Nephron progenitor cell (in vitro differentiated cells): ENCODE data around the gene ABAT.

ENCODE experiments used
- DNase-seq: peaks from one replicate; pipeline ENCODE4 v3.0.0; 2021
- H3K27ac Mint-ChIP-seq: 2 replicates; pipeline ENCODE4 v1.8.0; 2021; ENCODE audit warnings: mild to moderate bottlenecking, moderate library complexity, mixed read lengths
- H3K27me3 Mint-ChIP-seq: 2 replicates; pipeline ENCODE4 v1.8.0; 2021; ENCODE audit warnings: mild to moderate bottlenecking, low read depth, mixed read lengths; ENCODE audit not compliant: poor library complexity
- H3K36me3 Mint-ChIP-seq: 2 replicates; pipeline ENCODE4 v1.8.0; 2021; ENCODE audit warnings: low read depth, mixed read lengths
- H3K4me1 Mint-ChIP-seq: 2 replicates; pipeline ENCODE4 v1.8.0; 2021; ENCODE audit warnings: mixed read lengths
- H3K4me3 Mint-ChIP-seq: 2 replicates; pipeline ENCODE4 v1.8.0; 2021; ENCODE audit warnings: mild to moderate bottlenecking, moderate library complexity, mixed read lengths
- H3K9me3 Mint-ChIP-seq: 2 replicates; pipeline ENCODE4 v1.8.0; 2021; ENCODE audit warnings: mild to moderate bottlenecking, moderate library complexity, mixed read lengths
- TF ChIP-seq, protein P1 (sequence below): fragments of 200-600 bp; sonication (generic); IDR thresholded peaks from 2 replicates; pipeline ENCODE4 v1.5.0; 2021; ENCODE audit warnings: antibody characterized with exemption

The ABAT gene

DNA sequence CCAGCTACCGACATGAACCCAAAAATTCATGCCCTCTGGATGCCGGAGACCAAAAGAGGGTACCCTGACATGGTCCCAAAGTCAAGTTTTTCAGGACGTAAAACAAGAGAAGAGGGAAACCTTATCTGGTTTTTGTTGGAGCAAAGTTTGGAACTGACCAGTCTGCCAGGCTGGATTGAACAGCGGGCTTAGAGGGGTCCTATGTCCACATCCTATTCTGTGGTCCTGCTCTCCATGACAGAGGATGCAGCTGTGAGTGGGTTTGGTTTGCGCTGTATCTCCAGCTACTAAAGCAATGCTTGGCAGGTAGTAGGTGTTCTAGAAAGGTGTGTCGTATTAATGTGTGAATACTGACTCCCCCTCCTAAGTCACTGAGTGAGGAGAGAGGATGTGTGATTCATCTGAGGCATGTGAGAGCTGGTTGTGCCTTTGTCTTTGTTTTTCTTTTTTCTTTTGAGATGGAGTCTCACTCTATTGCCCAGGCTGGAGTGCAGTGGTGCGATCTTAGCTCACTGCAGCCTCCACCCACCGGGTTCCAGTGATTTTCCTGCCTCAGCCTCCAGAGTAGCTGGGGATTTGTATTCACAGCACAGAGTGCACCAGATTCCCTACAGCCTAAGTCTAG lies 154.2 kb downstream of the ABAT start:
- H3K36me3 Mint-ChIP-seq, result peaks cover 59% of the 10 kb centered on the region
- TF ChIP-seq, protein P1, sequence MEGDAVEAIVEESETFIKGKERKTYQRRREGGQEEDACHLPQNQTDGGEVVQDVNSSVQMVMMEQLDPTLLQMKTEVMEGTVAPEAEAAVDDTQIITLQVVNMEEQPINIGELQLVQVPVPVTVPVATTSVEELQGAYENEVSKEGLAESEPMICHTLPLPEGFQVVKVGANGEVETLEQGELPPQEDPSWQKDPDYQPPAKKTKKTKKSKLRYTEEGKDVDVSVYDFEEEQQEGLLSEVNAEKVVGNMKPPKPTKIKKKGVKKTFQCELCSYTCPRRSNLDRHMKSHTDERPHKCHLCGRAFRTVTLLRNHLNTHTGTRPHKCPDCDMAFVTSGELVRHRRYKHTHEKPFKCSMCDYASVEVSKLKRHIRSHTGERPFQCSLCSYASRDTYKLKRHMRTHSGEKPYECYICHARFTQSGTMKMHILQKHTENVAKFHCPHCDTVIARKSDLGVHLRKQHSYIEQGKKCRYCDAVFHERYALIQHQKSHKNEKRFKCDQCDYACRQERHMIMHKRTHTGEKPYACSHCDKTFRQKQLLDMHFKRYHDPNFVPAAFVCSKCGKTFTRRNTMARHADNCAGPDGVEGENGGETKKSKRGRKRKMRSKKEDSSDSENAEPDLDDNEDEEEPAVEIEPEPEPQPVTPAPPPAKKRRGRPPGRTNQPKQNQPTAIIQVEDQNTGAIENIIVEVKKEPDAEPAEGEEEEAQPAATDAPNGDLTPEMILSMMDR, result no peak
- H3K4me1 Mint-ChIP-seq, result peaks cover 23% of the 10 kb centered on the region
- H3K27ac Mint-ChIP-seq, result peak overlapping the region; percentile 70
- H3K9me3 Mint-ChIP-seq, result no peaks in the 10 kb centered on the region
- no peak for DNase-seq
- no peaks in the 10 kb centered on the region for H3K27me3 Mint-ChIP-seq
- H3K4me3 Mint-ChIP-seq, result no peak overlapping the region

DNA sequence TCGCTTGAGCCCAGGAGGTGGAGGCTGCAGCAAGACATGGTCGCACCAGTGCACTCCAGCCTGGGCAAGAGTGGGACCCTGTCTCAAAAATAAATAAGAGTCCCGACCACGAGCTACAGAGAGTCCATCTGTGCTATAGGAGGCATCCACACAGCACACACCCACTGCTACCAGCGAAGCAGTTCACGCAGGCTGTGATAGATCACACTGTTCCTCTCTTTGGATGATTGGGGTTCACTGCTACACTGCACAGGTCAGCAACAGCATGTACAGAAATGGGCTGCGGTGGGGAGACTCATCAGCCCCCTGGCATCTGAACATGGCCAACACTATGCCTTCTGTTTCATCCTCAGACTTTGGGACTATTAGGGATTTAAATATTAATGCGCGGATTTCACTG lies 157.0 kb downstream of the ABAT start:
- no peak overlapping the region for H3K27ac Mint-ChIP-seq
- no peaks in the 10 kb centered on the region for H3K9me3 Mint-ChIP-seq
- DNase-seq, result no peak
- no peak overlapping the region for H3K4me3 Mint-ChIP-seq
- no peaks in the 10 kb centered on the region for H3K27me3 Mint-ChIP-seq
- H3K36me3 Mint-ChIP-seq, result peaks cover 42% of the 10 kb centered on the region
- peaks cover 27% of the 10 kb centered on the region for H3K4me1 Mint-ChIP-seq
- TF ChIP-seq, protein P1, result no peak

DNA sequence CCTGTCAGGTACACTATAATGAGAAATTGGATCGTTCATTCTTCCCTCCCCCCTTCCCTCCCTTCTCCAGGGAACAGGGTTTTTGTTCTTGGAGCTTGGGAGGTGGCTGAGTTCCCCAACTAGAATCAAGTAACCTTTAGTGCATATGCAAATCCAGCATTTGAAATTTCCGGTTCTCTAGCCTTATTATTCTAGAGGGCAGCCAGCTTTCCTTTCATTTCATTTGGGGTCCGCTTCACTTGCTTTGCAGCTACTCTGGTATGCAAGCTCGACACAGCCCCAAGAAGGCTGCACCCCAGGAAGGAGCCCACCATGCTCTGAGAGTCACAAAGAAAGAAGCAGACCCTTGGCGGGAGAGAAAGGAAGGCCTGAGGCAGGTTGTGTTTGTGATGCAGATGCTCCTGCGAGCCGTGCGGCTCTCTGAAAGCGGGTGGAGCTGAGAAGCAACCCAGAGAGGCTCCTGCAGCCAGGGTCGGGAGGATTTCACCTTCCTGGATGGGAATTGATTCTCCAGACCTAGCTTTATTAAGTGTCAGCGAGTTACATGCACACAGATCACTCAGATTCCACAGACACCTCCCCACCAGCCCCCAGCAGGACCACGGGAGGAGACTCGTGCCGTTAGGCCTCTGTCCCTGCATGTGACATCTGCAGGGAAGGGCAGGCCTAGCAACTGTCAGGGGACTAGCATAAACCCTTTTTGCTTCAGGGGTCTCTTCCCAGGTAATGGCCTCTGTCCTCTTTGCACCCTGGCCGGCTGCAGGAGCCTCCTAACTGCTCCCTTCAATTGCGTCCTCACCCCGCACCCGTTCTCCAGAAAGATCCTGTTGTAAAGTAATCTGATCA lies 157.7 kb downstream of the ABAT start:
- TF ChIP-seq, protein P1, result no peak

DNA sequence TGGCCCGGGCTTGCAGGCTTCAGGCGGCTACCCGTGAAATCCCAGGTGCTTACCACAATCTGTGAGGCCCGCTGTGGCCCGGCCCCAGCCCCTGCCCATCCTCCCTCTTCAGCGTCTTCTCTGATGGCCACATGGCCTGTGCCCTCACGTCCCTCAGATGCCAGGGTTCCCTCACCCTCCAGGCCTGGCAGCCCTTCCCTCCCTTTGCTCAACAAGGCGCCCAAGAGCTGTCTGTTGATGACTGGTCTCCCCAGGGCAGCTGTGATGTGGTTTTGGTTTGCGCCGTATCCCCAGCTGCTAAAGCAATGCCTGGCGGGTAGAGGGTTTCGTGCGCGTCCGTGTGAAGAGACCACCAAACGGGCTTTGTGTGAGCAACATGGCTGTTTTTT lies 158.3 kb downstream of the ABAT start:
- DNase-seq, result no peak
- Mint-ChIP-seq H3K4me3 (no peak overlapping the region), H3K36me3 (peaks cover 35% of the 10 kb centered on the region), H3K4me1 (peaks cover 27% of the 10 kb centered on the region), H3K27ac (peak overlapping the region; percentile 83), H3K9me3 (no peaks in the 10 kb centered on the region), H3K27me3 (no peaks in the 10 kb centered on the region)
- TF ChIP-seq, protein P1, result no peak

More for the DNA sequence above, 157.7 kb downstream of the ABAT start:
- no peaks in the 10 kb centered on the region for H3K9me3 Mint-ChIP-seq
- no peak for DNase-seq
- peaks cover 35% of the 10 kb centered on the region for H3K36me3 Mint-ChIP-seq
- peak overlapping the region; percentile 83 for H3K27ac Mint-ChIP-seq
- H3K4me3 Mint-ChIP-seq, result peak overlapping the region; percentile 16
- peaks cover 27% of the 10 kb centered on the region for H3K4me1 Mint-ChIP-seq
- no peaks in the 10 kb centered on the region for H3K27me3 Mint-ChIP-seq
